Endodermal cell (in vitro differentiated cells): Measurements from ENCODE around the gene DDX10. TPM values are rescaled to one million over a fixed set of nuclear protein-coding genes. Genes with fewer than 3 reads are reported as not detected.

ENCODE experiments used
- DNase-seq: peaks from one replicate; pipeline ENCODE4 v3.0.0-alpha.2; 2017
- H3K27ac ChIP-seq: 2 replicates; pipeline ENCODE4 v1.5.1; 2013; ENCODE audit warnings: mild to moderate bottlenecking, low read depth, low read length, moderate library complexity
- H3K27me3 ChIP-seq: 2 replicates; pipeline ENCODE4 v1.6.1; 2013; ENCODE audit warnings: mild to moderate bottlenecking, low read length, moderate library complexity; ENCODE audit not compliant: insufficient read depth, control insufficient read depth, poor library complexity, severe bottlenecking
- H3K36me3 ChIP-seq: 2 replicates; pipeline ENCODE4 v1.7.0; 2013; ENCODE audit warnings: mild to moderate bottlenecking, low read length, moderate library complexity; ENCODE audit not compliant: control insufficient read depth, insufficient read depth
- H3K4me1 ChIP-seq: one replicate; pipeline ENCODE4 v1.7.0; 2013; ENCODE audit warnings: low read length; ENCODE audit not compliant: control insufficient read depth, insufficient read depth
- H3K4me3 ChIP-seq: 2 replicates; pipeline ENCODE4 v1.5.1; 2013; ENCODE audit warnings: mild to moderate bottlenecking, low read length, moderate library complexity
- H3K9ac ChIP-seq: 2 replicates; pipeline ENCODE4 v1.6.1; 2013; ENCODE audit warnings: mild to moderate bottlenecking, low read length, moderate library complexity; ENCODE audit not compliant: poor library complexity, severe bottlenecking; ENCODE audit errors: extremely low read depth
- H3K9me3 ChIP-seq: 2 replicates; pipeline ENCODE4 v1.6.1; 2013; ENCODE audit warnings: mild to moderate bottlenecking, low read length, moderate library complexity; ENCODE audit not compliant: control insufficient read depth
- H3K27ac Mint-ChIP-seq: 2 replicates; pipeline ENCODE4 v1.8.0; 2020; ENCODE audit warnings: mixed read lengths
- H3K27me3 Mint-ChIP-seq: 2 replicates; pipeline ENCODE4 v1.8.0; 2021; ENCODE audit warnings: mild to moderate bottlenecking, mixed read lengths; ENCODE audit not compliant: insufficient read depth
- H3K36me3 Mint-ChIP-seq: 2 replicates; pipeline ENCODE4 v1.8.0; 2020; ENCODE audit warnings: low read depth, mixed read lengths
- H3K4me1 Mint-ChIP-seq: 2 replicates; pipeline ENCODE4 v1.8.0; 2020; ENCODE audit warnings: mixed read lengths
- H3K4me3 Mint-ChIP-seq: 2 replicates; pipeline ENCODE4 v1.8.0; 2020; ENCODE audit warnings: mild to moderate bottlenecking, moderate library complexity, mixed read lengths
- H3K9me3 Mint-ChIP-seq: 2 replicates; pipeline ENCODE4 v1.8.0; 2020; ENCODE audit warnings: mild to moderate bottlenecking, mixed read lengths
- WGBS, 2 experiments: methylation state at CpG; one replicate each; pipeline versions ENCODE4 v1.1.5 to v1.1.7; 2013; ENCODE audit warnings: missing lambda C conversion rate in 2 of 2, mixed read lengths in 1 of 2; ENCODE audit not compliant: insufficient coverage in 1 of 2, insufficient read length in 1 of 2; 5-methylcytosine and 5-hydroxymethylcytosine counted together
- total RNA-seq, 2 donors: library from RNA; stranded (reverse); fragmentation: NEBNext Ultra II Directional in 1 of 2; extraction: Animal tissue kit (Norgen Biotek cat#: 25700) in 1 of 2; gene quantifications; 2 replicates in 1 of 2; 3 replicates in 1 of 2; pipeline ENCODE4 v1.2.1, GENCODE V29; 2021
- TF ChIP-seq, protein P1 (sequence below): fragments of 200-600 bp; sonication (generic); conservative IDR thresholded peaks from 2 replicates; pipeline ENCODE4 v1.5.0; 2021; ENCODE audit warnings: antibody characterized with exemption, mild to moderate bottlenecking

Gene DDX10
- total RNA-seq, 2 donors from 2014 or later, result 31.1 to 32.7 TPM

DNA sequence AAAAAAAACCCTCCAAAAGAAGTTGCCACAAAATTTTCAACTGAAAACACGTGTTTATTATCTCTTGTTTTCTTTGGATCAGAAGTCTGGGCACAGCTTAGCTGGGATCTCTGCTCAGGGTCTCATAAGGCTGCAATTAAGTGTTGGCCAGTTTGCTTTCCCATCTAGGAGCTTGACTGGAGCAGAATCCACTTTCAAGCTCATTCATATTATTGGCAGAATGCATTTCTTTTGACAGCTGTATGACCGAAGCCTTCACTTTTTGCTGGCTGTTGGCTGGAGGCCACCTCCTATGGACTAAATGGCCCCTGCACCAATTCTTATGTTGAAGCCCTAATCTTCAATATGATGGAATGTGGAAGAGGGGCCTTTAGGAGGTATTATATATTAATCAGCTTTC, 139.6 kb downstream of the DDX10 start:
- DNase-seq, result no peak
- Histone ChIP-seq H3K4me3 (no peak overlapping the region), H3K9me3 (peaks cover 11% of the 10 kb centered on the region), H3K4me1 (no peaks in the 10 kb centered on the region), H3K27me3 (no peaks in the 10 kb centered on the region), H3K27ac (no peak overlapping the region), H3K36me3 (no peaks in the 10 kb centered on the region), H3K9ac (no peak overlapping the region)
- Mint-ChIP-seq H3K9me3 (peaks cover 5% of the 10 kb centered on the region), H3K27ac (no peak overlapping the region), H3K36me3 (no peaks in the 10 kb centered on the region), H3K27me3 (no peaks in the 10 kb centered on the region), H3K4me3 (no peak overlapping the region), H3K4me1 (no peaks in the 10 kb centered on the region)
- WGBS, 2 experiments, result 96 to 100% methylated on average over 1 to 2 of the region's 2 CpGs
- TF ChIP-seq, protein P1, sequence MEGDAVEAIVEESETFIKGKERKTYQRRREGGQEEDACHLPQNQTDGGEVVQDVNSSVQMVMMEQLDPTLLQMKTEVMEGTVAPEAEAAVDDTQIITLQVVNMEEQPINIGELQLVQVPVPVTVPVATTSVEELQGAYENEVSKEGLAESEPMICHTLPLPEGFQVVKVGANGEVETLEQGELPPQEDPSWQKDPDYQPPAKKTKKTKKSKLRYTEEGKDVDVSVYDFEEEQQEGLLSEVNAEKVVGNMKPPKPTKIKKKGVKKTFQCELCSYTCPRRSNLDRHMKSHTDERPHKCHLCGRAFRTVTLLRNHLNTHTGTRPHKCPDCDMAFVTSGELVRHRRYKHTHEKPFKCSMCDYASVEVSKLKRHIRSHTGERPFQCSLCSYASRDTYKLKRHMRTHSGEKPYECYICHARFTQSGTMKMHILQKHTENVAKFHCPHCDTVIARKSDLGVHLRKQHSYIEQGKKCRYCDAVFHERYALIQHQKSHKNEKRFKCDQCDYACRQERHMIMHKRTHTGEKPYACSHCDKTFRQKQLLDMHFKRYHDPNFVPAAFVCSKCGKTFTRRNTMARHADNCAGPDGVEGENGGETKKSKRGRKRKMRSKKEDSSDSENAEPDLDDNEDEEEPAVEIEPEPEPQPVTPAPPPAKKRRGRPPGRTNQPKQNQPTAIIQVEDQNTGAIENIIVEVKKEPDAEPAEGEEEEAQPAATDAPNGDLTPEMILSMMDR, result no peak

DNA sequence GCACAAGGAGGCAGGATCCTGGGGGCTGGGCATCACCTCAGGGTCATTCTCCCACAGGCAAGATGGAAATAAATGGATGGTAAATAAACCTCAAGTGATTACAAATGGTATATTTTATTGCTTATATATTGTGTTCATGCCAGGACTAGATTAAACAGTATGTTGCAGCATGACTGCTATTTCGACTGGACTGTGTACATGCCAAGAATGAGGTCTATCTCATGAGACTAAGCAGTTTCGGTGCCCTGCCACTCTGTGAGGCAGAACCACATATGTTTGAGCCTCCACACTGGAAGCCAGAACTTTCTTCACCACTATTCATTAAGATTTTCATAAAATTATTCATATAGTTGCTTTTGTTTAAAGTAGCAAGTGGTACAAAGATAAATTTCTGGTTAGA, 140.2 kb downstream of the DDX10 start:
- Mint-ChIP-seq H3K4me1 (no peaks in the 10 kb centered on the region), H3K27ac (no peak overlapping the region), H3K27me3 (no peaks in the 10 kb centered on the region), H3K9me3 (peaks cover 5% of the 10 kb centered on the region), H3K36me3 (no peaks in the 10 kb centered on the region), H3K4me3 (no peak overlapping the region)
- H3K36me3 ChIP-seq, result no peaks in the 10 kb centered on the region
- TF ChIP-seq, protein P1, result no peak
- no peak overlapping the region for H3K9ac ChIP-seq
- H3K9me3 ChIP-seq, result peaks cover 11% of the 10 kb centered on the region
- no peak for DNase-seq
- no peak overlapping the region for H3K4me3 ChIP-seq
- no peak overlapping the region for H3K27ac ChIP-seq
- H3K27me3 ChIP-seq, result no peaks in the 10 kb centered on the region
- WGBS, 2 experiments, result 96 to 100% methylated on average over 2 of the region's 2 CpGs
- H3K4me1 ChIP-seq, result no peaks in the 10 kb centered on the region

DNA sequence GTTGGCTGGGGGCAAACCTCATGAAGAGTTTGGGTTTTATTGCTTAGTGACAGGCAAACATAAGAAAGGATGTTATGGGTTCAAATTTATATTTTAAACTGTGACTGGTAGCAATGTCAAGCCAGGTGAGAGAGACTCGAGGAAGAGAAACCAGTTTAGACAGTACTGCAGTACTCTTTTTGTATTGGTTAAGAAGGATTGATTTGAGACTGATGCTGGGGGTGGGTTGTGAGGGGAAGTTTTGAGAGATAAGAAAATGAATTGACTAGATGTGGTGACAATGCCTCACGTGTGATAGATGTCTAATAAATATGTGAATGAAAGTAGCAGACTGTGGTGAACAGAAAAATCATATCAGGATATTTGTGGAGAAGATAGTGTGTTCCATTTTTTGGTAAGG, 142.4 kb downstream of the DDX10 start:
- Mint-ChIP-seq H3K4me1 (peaks cover 4% of the 10 kb centered on the region), H3K27ac (no peak overlapping the region), H3K36me3 (no peaks in the 10 kb centered on the region), H3K4me3 (no peak overlapping the region), H3K9me3 (peaks cover 5% of the 10 kb centered on the region), H3K27me3 (no peaks in the 10 kb centered on the region)
- Histone ChIP-seq H3K9me3 (peaks cover 11% of the 10 kb centered on the region), H3K4me3 (no peak overlapping the region), H3K27ac (no peak overlapping the region), H3K9ac (no peak overlapping the region), H3K36me3 (no peaks in the 10 kb centered on the region), H3K27me3 (no peaks in the 10 kb centered on the region), H3K4me1 (no peaks in the 10 kb centered on the region)
- no peak for DNase-seq
- WGBS, 2 experiments, result 90 to 92% methylated on average over 1 to 2 of the region's 2 CpGs
- TF ChIP-seq, protein P1, result no peak
